B cell (primary cell): ENCODE measurements around the gene MSL1. TPM values are rescaled to one million over a fixed set of nuclear protein-coding genes. Genes with fewer than 3 reads are reported as not detected.
A peak's percentile ranks its signal among the peaks of the same experiment; 100 is the strongest.

ENCODE experiments used
- ATAC-seq: fragments of 200-7000 bp; cut with Tn5 transposase; one replicate; pipeline ENCODE4 v1.10.0; 2021; ENCODE audit warnings: low read depth, mild to moderate bottlenecking, moderate number of reproducible peaks, moderate library complexity
- CTCF ChIA-PET: fragments of 350-600 bp; sonication (Branson Sonifier 250); formaldehyde crosslinking; loops from one replicate; lab custom pipeline; 2021; ENCODE audit warnings: antibody characterized with exemption, inconsistent platforms; lab: Charles Lee
- POLR2A ChIA-PET: fragments of 350-600 bp; sonication (Branson Sonifier 250); formaldehyde crosslinking; loops from one replicate; lab custom pipeline; 2021; ENCODE audit warnings: antibody characterized with exemption; lab: Charles Lee
- DNase-seq: peaks from one replicate; pipeline ENCODE4 v3.0.0; 2013
- H2AFZ ChIP-seq: 2 replicates; pipeline ENCODE4 v1.6.1; 2012; ENCODE audit warnings: mild to moderate bottlenecking, low read depth, low read length; ENCODE audit not compliant: insufficient read depth, poor library complexity, severe bottlenecking
- H3K27ac ChIP-seq, 2 donors: 1 replicate in 1 of 2; 2 replicates in 1 of 2; pipeline ENCODE4 v1.5.1; 2012 to 2013; ENCODE audit warnings: low read length in 2 of 2, mild to moderate bottlenecking in 2 of 2, moderate library complexity in 1 of 2
- H3K27me3 ChIP-seq, 4 experiments: fragments of 200-600 bp in 1 of 4; sonication (generic) in 1 of 4; replicated peaks in 1 of 4; 1 replicate in 2 of 4; 2 replicates in 2 of 4; pipeline versions ENCODE4 v1.6.1 to v1.7.0; 2013 to 2016; ENCODE audit warnings: low read length in 3 of 4, mild to moderate bottlenecking in 2 of 4, mixed read lengths in 1 of 4, moderate library complexity in 1 of 4; ENCODE audit not compliant: insufficient read depth in 4 of 4, control insufficient read depth in 3 of 4; ENCODE audit errors: control extremely low read depth in 1 of 4
- H3K36me3 ChIP-seq, 2 experiments: replicated peaks in 1 of 2; 1 replicate in 1 of 2; 2 replicates in 1 of 2; pipeline versions ENCODE4 v1.6.1 to v1.7.1; 2013; ENCODE audit warnings: low read length in 1 of 2; ENCODE audit not compliant: insufficient read depth in 2 of 2, control insufficient read depth in 1 of 2; ENCODE audit errors: control extremely low read depth in 1 of 2, extremely low read depth in 1 of 2
- H3K4me1 ChIP-seq, 2 donors: fragments of 200-600 bp in 1 of 2; sonication (generic) in 1 of 2; 1 replicate in 1 of 2; 2 replicates in 1 of 2; pipeline versions ENCODE4 v1.5.1 to v1.6.1; 2013 to 2017; ENCODE audit warnings: low read length in 2 of 2; ENCODE audit not compliant: control insufficient read depth in 2 of 2, insufficient read depth in 2 of 2
- H3K4me2 ChIP-seq: replicated peaks from 2 replicates; pipeline ENCODE3; 2012; ENCODE audit warnings: mild to moderate bottlenecking, low read depth, low read length; ENCODE audit not compliant: poor library complexity, severe bottlenecking
- H3K4me3 ChIP-seq, 5 experiments: fragments of 200-600 bp in 1 of 5; sonication (generic) in 1 of 5; 1 replicate in 3 of 5; 2 replicates in 2 of 5; pipeline versions ENCODE4 v1.5.1 to v1.7.0; 2011 to 2016; ENCODE audit warnings: low read length in 4 of 5, mild to moderate bottlenecking in 4 of 5, low read depth in 2 of 5, control low read depth in 1 of 5, moderate library complexity in 1 of 5; ENCODE audit not compliant: insufficient read depth in 1 of 5; ENCODE audit errors: control extremely low read depth in 1 of 5, extremely low read depth in 1 of 5
- H3K79me2 ChIP-seq: fragments of 200-600 bp; sonication (generic); one replicate; pipeline ENCODE4 v1.6.0; 2016; ENCODE audit warnings: low read length; ENCODE audit not compliant: control insufficient read depth, insufficient read depth
- H3K9ac ChIP-seq: fragments of 200-600 bp; sonication (generic); 2 replicates; pipeline ENCODE4 v1.6.1; 2017; ENCODE audit warnings: mild to moderate bottlenecking, low read length, moderate library complexity
- H3K9me3 ChIP-seq, 3 donors: one replicate each; pipeline versions ENCODE4 v1.6.1 to v1.7.1; 2013; ENCODE audit warnings: low read length in 2 of 3; ENCODE audit not compliant: control insufficient read depth in 2 of 3, insufficient read depth in 1 of 3; ENCODE audit errors: control extremely low read depth in 1 of 3
- H4K20me1 ChIP-seq: 2 replicates; pipeline ENCODE4 v1.6.0; 2012; ENCODE audit warnings: mild to moderate bottlenecking, low read length; ENCODE audit not compliant: insufficient read depth, control insufficient read depth, poor library complexity, severe bottlenecking
- H3K27ac Mint-ChIP-seq: one replicate; pipeline ENCODE4 v1.8.0; 2021; ENCODE audit warnings: mixed read lengths
- H3K27me3 Mint-ChIP-seq: one replicate; pipeline ENCODE4 v1.8.0; 2021; ENCODE audit warnings: mixed read lengths
- H3K4me1 Mint-ChIP-seq: one replicate; pipeline ENCODE4 v1.8.0; 2021; ENCODE audit warnings: mixed read lengths
- H3K4me3 Mint-ChIP-seq: one replicate; pipeline ENCODE4 v1.8.0; 2021; ENCODE audit warnings: mixed read lengths
- H3K9me3 Mint-ChIP-seq: one replicate; pipeline ENCODE4 v1.8.0; 2022; ENCODE audit warnings: mixed read lengths; ENCODE audit not compliant: insufficient read depth
- EZH2 ChIP-seq: IDR thresholded peaks from 2 replicates; pipeline ENCODE4 v1.6.1; 2012; ENCODE audit warnings: borderline replicate concordance, low read depth, mild to moderate bottlenecking, moderate library complexity, low read length; ENCODE audit not compliant: insufficient read depth, poor library complexity, severe bottlenecking
- WGBS: methylation state at CpG from one replicate; pipeline ENCODE4 v1.1.5; 2013; ENCODE audit warnings: missing lambda C conversion rate; ENCODE audit not compliant: insufficient coverage; 5-methylcytosine and 5-hydroxymethylcytosine counted together
- intact Hi-C: fragments of 100-400 bp; cut with micrococcal nuclease; formaldehyde crosslinking; loops from one replicate; pipeline ENCODE4 v1.10.0; 2022
- polyA plus RNA-seq: library from polyadenylated mRNA; depleted of rRNA; stranded (reverse); fragments of >200 nt; gene quantifications from 2 replicates; pipeline ENCODE4 v1.2.3, GENCODE V29; 2012
- total RNA-seq, 2 donors: library from RNA; stranded (reverse); fragments of 120-200 nt in 1 of 2; gene quantifications; 1 replicate in 1 of 2; 2 replicates in 1 of 2; pipeline versions ENCODE4 v1.2.3 to v1.2.4, GENCODE V29; 2013 to 2022
- TF ChIP-seq, protein P1 (sequence below): fragments of 200-600 bp; IDR thresholded peaks from one replicate; pipeline ENCODE4 v1.8.0; 2022; ENCODE audit warnings: antibody characterized with exemption, mild to moderate bottlenecking

The MSL1 gene
- total and polyA plus RNA-seq, 2 donors (not counting 1 experiment from before 2014, with no cell fraction given): 80.1 to 129 TPM

DNA sequence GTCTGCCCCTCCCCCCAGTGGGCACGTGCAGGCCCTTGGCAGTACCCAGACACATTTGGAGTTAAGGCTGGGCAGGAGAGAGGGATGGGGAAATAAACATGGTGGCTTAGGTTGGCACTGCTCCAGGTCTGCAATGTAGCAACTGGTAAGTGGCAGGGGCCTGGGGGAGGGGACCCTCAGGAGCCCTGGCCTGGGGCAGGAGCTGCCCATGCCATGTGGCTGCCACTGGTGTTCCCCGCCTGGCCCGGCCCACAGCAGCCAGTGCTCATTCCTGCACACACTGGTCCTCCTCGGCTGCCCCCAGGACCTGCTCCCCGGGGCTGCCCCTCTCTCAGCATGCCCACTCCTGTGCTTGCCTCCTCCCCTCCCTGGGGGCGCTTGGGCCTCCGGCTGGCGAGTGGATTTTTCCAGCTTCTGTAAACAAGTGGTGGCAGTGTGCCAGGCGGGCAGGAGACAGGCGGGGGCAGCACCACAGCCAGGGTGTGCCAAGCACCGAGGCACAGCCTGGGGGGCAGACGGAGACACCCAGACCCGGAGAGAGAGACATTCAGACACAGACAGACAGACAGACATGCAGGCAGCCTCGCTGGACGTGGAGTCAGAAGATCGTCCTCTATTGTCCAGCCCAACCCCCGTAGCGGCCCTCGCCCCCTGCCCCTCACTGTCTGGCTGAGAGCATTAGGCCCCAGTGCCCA lies 49.6 kb upstream of the MSL1 start:
- H3K27ac ChIP-seq: no peak overlapping the region
- peaks cover 71% of the 10 kb centered on the region for H3K4me1 Mint-ChIP-seq
- H3K27me3 Mint-ChIP-seq: no peaks in the 10 kb centered on the region
- WGBS: 57% methylated on average over 17 of the region's 19 CpGs
- no peak overlapping the region for H3K4me3 ChIP-seq
- DNase-seq (no peak), ATAC-seq (no peak)
- H3K9ac ChIP-seq: no peak overlapping the region
- H4K20me1 ChIP-seq: peaks cover 37% of the 10 kb centered on the region
- no peak for TF ChIP-seq EZH2
- TF ChIP-seq, protein P1, sequence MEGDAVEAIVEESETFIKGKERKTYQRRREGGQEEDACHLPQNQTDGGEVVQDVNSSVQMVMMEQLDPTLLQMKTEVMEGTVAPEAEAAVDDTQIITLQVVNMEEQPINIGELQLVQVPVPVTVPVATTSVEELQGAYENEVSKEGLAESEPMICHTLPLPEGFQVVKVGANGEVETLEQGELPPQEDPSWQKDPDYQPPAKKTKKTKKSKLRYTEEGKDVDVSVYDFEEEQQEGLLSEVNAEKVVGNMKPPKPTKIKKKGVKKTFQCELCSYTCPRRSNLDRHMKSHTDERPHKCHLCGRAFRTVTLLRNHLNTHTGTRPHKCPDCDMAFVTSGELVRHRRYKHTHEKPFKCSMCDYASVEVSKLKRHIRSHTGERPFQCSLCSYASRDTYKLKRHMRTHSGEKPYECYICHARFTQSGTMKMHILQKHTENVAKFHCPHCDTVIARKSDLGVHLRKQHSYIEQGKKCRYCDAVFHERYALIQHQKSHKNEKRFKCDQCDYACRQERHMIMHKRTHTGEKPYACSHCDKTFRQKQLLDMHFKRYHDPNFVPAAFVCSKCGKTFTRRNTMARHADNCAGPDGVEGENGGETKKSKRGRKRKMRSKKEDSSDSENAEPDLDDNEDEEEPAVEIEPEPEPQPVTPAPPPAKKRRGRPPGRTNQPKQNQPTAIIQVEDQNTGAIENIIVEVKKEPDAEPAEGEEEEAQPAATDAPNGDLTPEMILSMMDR: no peak
- H3K9me3 Mint-ChIP-seq: no peaks in the 10 kb centered on the region
- peaks cover 55 to 58% of the 10 kb centered on the region in 2 donors for H3K4me1 ChIP-seq
- H3K4me3 Mint-ChIP-seq: no peak overlapping the region
- H3K36me3 ChIP-seq: peaks cover 0 to 6% of the 10 kb centered on the region in 2 experiments
- POLR2A ChIA-PET: interaction anchor here (1.0 kb wide), 1 partner anchor 23 kb away, joined by 3 read pairs; no protein-coding TSS in a partner anchor
- intact Hi-C loops: no loop called here
- CTCF ChIA-PET: interaction anchor here (1.8 to 8.4 kb wide), 5 partner anchors 8 to 40 kb away, joined by 12 to 128 read pairs (median 70); partner anchors contain the start of genes NR1D1 and THRA
- H3K27ac Mint-ChIP-seq: no peak overlapping the region
- no peak overlapping the region for H2AFZ ChIP-seq
- H3K4me2 ChIP-seq: peak overlapping the region; percentile 32
- peaks cover 37% of the 10 kb centered on the region for H3K79me2 ChIP-seq
- H3K9me3 ChIP-seq: no peaks in the 10 kb centered on the region
- no peaks in the 10 kb centered on the region for H3K27me3 ChIP-seq

DNA sequence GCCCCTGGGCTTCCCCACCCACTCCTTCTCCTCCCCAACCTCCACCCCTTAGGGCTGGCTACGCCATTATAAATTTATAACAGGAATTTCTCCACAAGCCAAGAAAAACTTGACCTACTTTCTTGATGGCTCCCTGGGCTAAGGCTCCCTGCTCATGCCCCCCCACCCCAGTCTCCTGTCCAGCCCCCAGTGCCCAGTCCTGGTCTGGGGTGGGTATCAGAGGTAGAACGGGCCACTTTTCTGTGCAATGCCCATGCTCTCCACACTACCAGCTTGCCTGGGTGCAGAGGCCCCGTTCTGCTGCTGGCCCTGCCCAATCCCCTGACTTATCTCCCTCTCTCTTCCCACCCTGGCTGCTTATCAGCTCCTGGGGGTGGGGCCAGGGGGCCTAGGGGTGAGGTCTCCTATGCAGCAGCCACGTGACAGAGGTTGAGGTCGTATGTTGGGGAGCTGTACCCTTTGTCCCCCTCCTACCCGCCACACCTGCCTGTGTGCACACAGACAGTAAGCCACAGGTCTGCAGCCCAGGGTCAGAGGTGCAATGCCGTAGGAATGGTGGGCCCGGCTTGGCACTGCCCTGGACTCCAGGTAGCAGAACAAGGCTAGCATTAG lies 48.9 kb upstream of the MSL1 start:
- no peak overlapping the region for H3K9ac ChIP-seq
- no peak overlapping the region for H3K27ac ChIP-seq
- ATAC-seq (no peak), DNase-seq (no peak)
- no peaks in the 10 kb centered on the region for H3K9me3 ChIP-seq
- peaks cover 37% of the 10 kb centered on the region for H4K20me1 ChIP-seq
- peaks cover under 1 to 9% of the 10 kb centered on the region in 2 experiments for H3K36me3 ChIP-seq
- intact Hi-C loops: no loop called here
- Mint-ChIP-seq H3K4me3 (no peak overlapping the region), H3K27me3 (no peaks in the 10 kb centered on the region), H3K9me3 (no peaks in the 10 kb centered on the region), H3K4me1 (peaks cover 65% of the 10 kb centered on the region), H3K27ac (no peak overlapping the region)
- WGBS: 92% methylated on average over 6 of the region's 8 CpGs
- no peaks in the 10 kb centered on the region for H3K27me3 ChIP-seq
- no peak overlapping the region for H3K4me2 ChIP-seq
- ChIA-PET POLR2A (interaction anchor here (0.6 kb wide), 1 partner anchor 34 kb away, joined by 4 read pairs; no protein-coding TSS in a partner anchor), CTCF (interaction anchor here (0.8 to 6.7 kb wide), 9 partner anchors 9 to 59 kb away, joined by 3 to 128 read pairs (median 12); partner anchors contain the start of genes CSF3, NR1D1 and THRA)
- peaks cover 31% of the 10 kb centered on the region for H3K79me2 ChIP-seq
- H3K4me1 ChIP-seq: peaks cover 53 to 56% of the 10 kb centered on the region in 2 donors
- H2AFZ ChIP-seq: no peak overlapping the region
- H3K4me3 ChIP-seq: no peak overlapping the region
- TF ChIP-seq EZH2: no peak
- TF ChIP-seq, protein P1: no peak
